ENCODE data around the gene CSRNP3.

The CSRNP3 gene

GRCh38 chr2:165636959-165637358 is 167.5 kb downstream of the CSRNP3 start:
- TF ChIP-seq CTCF (IDR thresholded peaks at IDR 0.05; ENCODE audit: unreplicated experiment in 3 of 3): no peak
- no peak overlapping the region for H3K27ac Mint-ChIP-seq
- H3K4me3 Mint-ChIP-seq: no peak overlapping the region
- H3K9me3 Mint-ChIP-seq: no peaks in the 10 kb centered on the region
- H3K4me1 Mint-ChIP-seq: peaks cover 60% of the 10 kb centered on the region
- no peaks in the 10 kb centered on the region for H3K27me3 Mint-ChIP-seq (ENCODE audit: low read depth)
- peaks cover 2% of the 10 kb centered on the region for H3K36me3 Mint-ChIP-seq (ENCODE audit: low read depth)

DNA sequence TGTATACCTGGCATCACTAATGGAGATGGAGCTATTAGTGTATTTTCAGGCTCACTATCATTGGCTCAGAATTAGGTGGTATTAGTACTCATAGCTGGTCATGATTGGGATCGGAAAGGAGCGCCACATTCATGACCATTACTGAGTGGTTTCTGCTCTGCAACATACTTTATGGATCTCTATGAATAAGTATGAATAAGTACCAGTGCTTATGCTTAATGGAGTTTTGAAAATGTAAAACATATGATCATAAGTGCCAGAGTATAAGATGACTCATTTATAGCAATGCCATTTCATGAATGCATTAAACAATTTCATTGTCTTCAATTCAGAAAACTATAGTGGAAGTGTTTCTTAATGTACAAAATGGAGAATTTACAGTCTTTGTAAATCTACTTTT is 167.9 kb downstream of the CSRNP3 start:
- Mint-ChIP-seq H3K4me1 (peaks cover 62% of the 10 kb centered on the region), H3K9me3 (no peaks in the 10 kb centered on the region), H3K4me3 (no peak overlapping the region), H3K27ac (no peak overlapping the region), H3K27me3 (ENCODE audit: low read depth) (no peaks in the 10 kb centered on the region), H3K36me3 (ENCODE audit: low read depth) (peaks cover 6% of the 10 kb centered on the region)
- no peak for TF ChIP-seq CTCF (IDR thresholded peaks at IDR 0.05; ENCODE audit: unreplicated experiment in 3 of 3)

DNA sequence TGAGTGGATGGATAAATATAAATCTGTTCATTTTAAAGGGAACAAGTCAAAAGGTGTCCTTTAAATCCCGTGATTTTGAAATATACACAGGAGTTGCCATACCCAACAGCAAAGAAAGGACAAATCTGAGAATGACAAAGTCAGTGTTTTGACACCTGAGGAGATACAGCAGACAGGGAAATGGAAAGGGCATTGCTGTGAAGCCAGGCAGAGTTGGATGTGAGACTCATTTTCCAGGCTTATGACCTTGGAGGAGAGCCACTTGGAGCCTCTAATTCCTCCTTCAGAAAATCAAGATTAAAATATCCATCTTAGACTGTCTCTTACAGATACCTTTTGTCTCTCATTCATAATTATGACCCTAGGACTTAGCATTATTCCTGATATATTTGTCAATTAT is 170.0 kb downstream of the CSRNP3 start:
- Mint-ChIP-seq H3K4me3 (no peak overlapping the region), H3K9me3 (no peaks in the 10 kb centered on the region), H3K27ac (peak overlapping the region in 2 of 3 experiments; percentile 22 to 24), H3K36me3 (ENCODE audit: low read depth) (peaks cover 23% of the 10 kb centered on the region), H3K27me3 (ENCODE audit: low read depth) (no peaks in the 10 kb centered on the region), H3K4me1 (peaks cover 42% of the 10 kb centered on the region)
- TF ChIP-seq CTCF (IDR thresholded peaks at IDR 0.05; ENCODE audit: unreplicated experiment in 3 of 3): no peak

GRCh38 chr2:165640247-165640929 is 170.9 kb downstream of the CSRNP3 start:
- TF ChIP-seq CTCF (IDR thresholded peaks at IDR 0.05; ENCODE audit: unreplicated experiment in 3 of 3): no peak
- H3K27me3 Mint-ChIP-seq (ENCODE audit: low read depth): no peaks in the 10 kb centered on the region
- peaks cover 25% of the 10 kb centered on the region for H3K36me3 Mint-ChIP-seq (ENCODE audit: low read depth)
- peaks cover 35% of the 10 kb centered on the region for H3K4me1 Mint-ChIP-seq
- H3K27ac Mint-ChIP-seq: peak overlapping the region; percentile 35 to 96 (median 44)
- no peak overlapping the region for H3K4me3 Mint-ChIP-seq
- no peaks in the 10 kb centered on the region for H3K9me3 Mint-ChIP-seq

DNA sequence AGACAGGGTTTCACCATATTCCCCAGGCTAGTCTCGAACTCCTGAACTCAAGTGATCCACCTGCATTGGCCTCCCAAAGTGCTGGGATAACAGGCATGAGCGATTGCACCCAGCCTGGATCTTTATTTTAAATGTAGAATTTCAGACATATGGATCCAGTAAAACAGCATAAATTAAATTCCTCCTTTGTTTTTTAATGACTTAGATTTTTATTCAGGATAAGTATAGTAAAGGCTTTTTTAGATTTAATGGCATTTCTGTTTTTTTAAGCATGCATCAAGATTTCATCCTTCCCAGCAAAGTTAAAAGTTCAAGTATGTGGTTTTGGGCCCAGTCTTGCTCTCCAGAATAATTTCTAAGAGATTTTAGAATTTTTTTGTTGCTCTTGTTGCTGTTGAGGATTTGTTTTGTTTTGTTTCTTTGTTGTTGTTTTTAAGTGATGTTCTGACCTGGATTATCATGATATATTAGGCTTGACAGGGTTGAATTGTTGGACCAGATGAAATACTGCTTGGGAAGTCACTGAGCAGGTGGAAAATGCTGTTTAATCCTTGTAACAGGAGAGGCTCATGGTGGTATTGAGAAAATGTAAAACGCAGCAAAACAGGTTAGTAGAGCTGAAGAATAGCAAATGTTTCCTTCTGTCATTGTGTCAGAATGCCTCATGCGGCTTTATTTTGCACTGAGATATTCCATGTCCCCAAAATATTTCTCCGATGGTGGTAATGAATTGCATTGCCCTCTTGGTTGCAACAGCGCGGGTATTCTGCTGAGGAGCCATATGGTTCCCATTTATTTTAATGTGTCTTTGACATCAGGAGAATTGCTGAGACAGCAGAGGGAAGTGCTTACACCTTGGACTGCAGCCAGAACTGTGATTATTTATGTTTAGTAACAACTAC is 176.7 kb downstream of the CSRNP3 start:
- H3K9me3 Mint-ChIP-seq: no peaks in the 10 kb centered on the region
- H3K4me3 Mint-ChIP-seq: peak overlapping the region; percentile 18 to 38 (median 35)
- H3K27me3 Mint-ChIP-seq (ENCODE audit: low read depth): no peaks in the 10 kb centered on the region
- TF ChIP-seq CTCF (IDR thresholded peaks at IDR 0.05; ENCODE audit: unreplicated experiment in 3 of 3): no peak
- H3K36me3 Mint-ChIP-seq (ENCODE audit: low read depth): peaks cover 44% of the 10 kb centered on the region
- peak overlapping the region; percentile 93 to 98 (median 96) for H3K27ac Mint-ChIP-seq
- peaks cover 51% of the 10 kb centered on the region for H3K4me1 Mint-ChIP-seq
